ENCODE results near the gene SRF. TPM values are rescaled to one million over a fixed set of nuclear protein-coding genes. Genes with fewer than 3 reads are reported as not detected.

SRF gene
- total RNA-seq, 1 donor from 2014 or later: 42.7 TPM

GRCh38 chr6:43187821-43188220, 16.8 kb downstream of the SRF start:
- Mint-ChIP-seq H3K4me3 (ENCODE audit: unreplicated experiment) (no peak overlapping the region), H3K27me3 (ENCODE audit: low read depth) (no peaks in the 10 kb centered on the region), H3K27ac (ENCODE audit: unreplicated experiment) (no peak overlapping the region), H3K36me3 (ENCODE audit: low read depth) (peaks cover 22% of the 10 kb centered on the region), H3K4me1 (ENCODE audit: low read depth) (peaks cover 10% of the 10 kb centered on the region), H3K9me3 (ENCODE audit: low read depth) (no peaks in the 10 kb centered on the region)
- DNase-seq (ENCODE audit: low spot score): peak; percentile 47
- no peak for TF ChIP-seq CTCF (IDR thresholded peaks at IDR 0.05)

GRCh38 chr6:43188426-43188825, 17.4 kb downstream of the SRF start:
- H3K36me3 Mint-ChIP-seq (ENCODE audit: low read depth): peaks cover 26% of the 10 kb centered on the region
- no peak overlapping the region for H3K27ac Mint-ChIP-seq (ENCODE audit: unreplicated experiment)
- DNase-seq (ENCODE audit: low spot score): peak; percentile 41
- no peak overlapping the region for H3K4me3 Mint-ChIP-seq (ENCODE audit: unreplicated experiment)
- H3K4me1 Mint-ChIP-seq (ENCODE audit: low read depth): peaks cover 4% of the 10 kb centered on the region
- TF ChIP-seq CTCF (IDR thresholded peaks at IDR 0.05): no peak
- H3K27me3 Mint-ChIP-seq (ENCODE audit: low read depth): no peaks in the 10 kb centered on the region
- H3K9me3 Mint-ChIP-seq (ENCODE audit: low read depth): no peaks in the 10 kb centered on the region

GRCh38 chr6:43189776-43190304, 18.8 kb downstream of the SRF start:
- TF ChIP-seq CTCF (IDR thresholded peaks at IDR 0.05): no peak
- no peaks in the 10 kb centered on the region for H3K27me3 Mint-ChIP-seq (ENCODE audit: low read depth)
- H3K4me3 Mint-ChIP-seq (ENCODE audit: unreplicated experiment): no peak overlapping the region
- no peak overlapping the region for H3K27ac Mint-ChIP-seq (ENCODE audit: unreplicated experiment)
- H3K36me3 Mint-ChIP-seq (ENCODE audit: low read depth): peaks cover 25% of the 10 kb centered on the region
- H3K4me1 Mint-ChIP-seq (ENCODE audit: low read depth): no peaks in the 10 kb centered on the region
- H3K9me3 Mint-ChIP-seq (ENCODE audit: low read depth): no peaks in the 10 kb centered on the region
- no peak for DNase-seq (ENCODE audit: low spot score)

GRCh38 chr6:43192911-43193310, 21.8 kb downstream of the SRF start:
- Mint-ChIP-seq H3K9me3 (ENCODE audit: low read depth) (no peaks in the 10 kb centered on the region), H3K4me1 (ENCODE audit: low read depth) (no peaks in the 10 kb centered on the region), H3K4me3 (ENCODE audit: unreplicated experiment) (no peak overlapping the region), H3K36me3 (ENCODE audit: low read depth) (peaks cover 32% of the 10 kb centered on the region), H3K27me3 (ENCODE audit: low read depth) (no peaks in the 10 kb centered on the region), H3K27ac (ENCODE audit: unreplicated experiment) (no peak overlapping the region)
- TF ChIP-seq CTCF (IDR thresholded peaks at IDR 0.05): no peak
- DNase-seq (ENCODE audit: low spot score): peak; percentile 74

GRCh38 chr6:43193929-43194328, 22.9 kb downstream of the SRF start:
- Mint-ChIP-seq H3K9me3 (ENCODE audit: low read depth) (no peaks in the 10 kb centered on the region), H3K4me3 (ENCODE audit: unreplicated experiment) (no peak overlapping the region), H3K36me3 (ENCODE audit: low read depth) (peaks cover 28% of the 10 kb centered on the region), H3K27me3 (ENCODE audit: low read depth) (no peaks in the 10 kb centered on the region), H3K27ac (ENCODE audit: unreplicated experiment) (no peak overlapping the region), H3K4me1 (ENCODE audit: low read depth) (no peaks in the 10 kb centered on the region)
- TF ChIP-seq CTCF (IDR thresholded peaks at IDR 0.05): no peak
- DNase-seq (ENCODE audit: low spot score): no peak
